HS-27A (cell line): ENCODE measurements around the gene TMTC2.

ENCODE experiments used
- DNase-seq: peaks from one replicate; pipeline ENCODE4 v3.0.0-alpha.2; 2012; ENCODE audit warnings: low read depth, missing footprints

Gene TMTC2

GRCh38 chr12:82954064-82954463 lies 267.4 kb downstream of the TMTC2 start:
- no peak for DNase-seq

- no peak for DNase-seq
Observed at GRCh38 chr12:82954572-82954971, 267.9 kb downstream of the TMTC2 start.

GRCh38 chr12:82955043-82955442 lies 268.3 kb downstream of the TMTC2 start:
- DNase-seq = no peak

- DNase-seq = no peak
Observed at GRCh38 chr12:82958966-82959365, 272.3 kb downstream of the TMTC2 start.

- DNase-seq = no peak
Observed at GRCh38 chr12:82959821-82960220, 273.1 kb downstream of the TMTC2 start.

GRCh38 chr12:82961835-82962234 lies 275.1 kb downstream of the TMTC2 start:
- DNase-seq = no peak

GRCh38 chr12:82963956-82964355 lies 277.2 kb downstream of the TMTC2 start:
- no peak for DNase-seq

- DNase-seq = no peak
Observed at GRCh38 chr12:82964446-82964845, 277.7 kb downstream of the TMTC2 start.

- DNase-seq = no peak
Observed at GRCh38 chr12:82966001-82966559, 279.4 kb downstream of the TMTC2 start.

- DNase-seq = no peak
Observed at GRCh38 chr12:82968631-82969367, 282.1 kb downstream of the TMTC2 start.

GRCh38 chr12:82970614-82971013 lies 283.9 kb downstream of the TMTC2 start:
- no peak for DNase-seq

GRCh38 chr12:82971584-82971983 lies 284.9 kb downstream of the TMTC2 start:
- no peak for DNase-seq

- no peak for DNase-seq
Observed at GRCh38 chr12:82972624-82973023, 285.9 kb downstream of the TMTC2 start.

- DNase-seq = no peak
Observed at GRCh38 chr12:82973592-82973991, 286.9 kb downstream of the TMTC2 start.

GRCh38 chr12:82981150-82981549 lies 294.4 kb downstream of the TMTC2 start:
- no peak for DNase-seq

GRCh38 chr12:82994117-82994516 lies 307.4 kb downstream of the TMTC2 start:
- DNase-seq = no peak

GRCh38 chr12:82996168-82996812 lies 309.6 kb downstream of the TMTC2 start:
- no peak for DNase-seq

GRCh38 chr12:82998509-82998908 lies 311.8 kb downstream of the TMTC2 start:
- DNase-seq = no peak

GRCh38 chr12:83003026-83003425 lies 316.3 kb downstream of the TMTC2 start:
- no peak for DNase-seq

GRCh38 chr12:83005534-83006197 lies 319.0 kb downstream of the TMTC2 start:
- no peak for DNase-seq

- DNase-seq = no peak
Observed at GRCh38 chr12:83008703-83009102, 322.0 kb downstream of the TMTC2 start.

- no peak for DNase-seq
Observed at GRCh38 chr12:83010169-83010804, 323.6 kb downstream of the TMTC2 start.
